Amygdala (tissue), 56 donors: Measurements from ENCODE around the gene GPSM3.
"Not testable (repeated sequence)": the region's sequence is repeated elsewhere in the genome, so short reads cannot be mapped to it uniquely, and the experiment has no call there.

ENCODE experiments used
- DNase-seq, 56 donors: peaks; one replicate each; lab custom pipeline; 2025; lab: John Stamatoyannopoulos, UW

The GPSM3 gene

DNA sequence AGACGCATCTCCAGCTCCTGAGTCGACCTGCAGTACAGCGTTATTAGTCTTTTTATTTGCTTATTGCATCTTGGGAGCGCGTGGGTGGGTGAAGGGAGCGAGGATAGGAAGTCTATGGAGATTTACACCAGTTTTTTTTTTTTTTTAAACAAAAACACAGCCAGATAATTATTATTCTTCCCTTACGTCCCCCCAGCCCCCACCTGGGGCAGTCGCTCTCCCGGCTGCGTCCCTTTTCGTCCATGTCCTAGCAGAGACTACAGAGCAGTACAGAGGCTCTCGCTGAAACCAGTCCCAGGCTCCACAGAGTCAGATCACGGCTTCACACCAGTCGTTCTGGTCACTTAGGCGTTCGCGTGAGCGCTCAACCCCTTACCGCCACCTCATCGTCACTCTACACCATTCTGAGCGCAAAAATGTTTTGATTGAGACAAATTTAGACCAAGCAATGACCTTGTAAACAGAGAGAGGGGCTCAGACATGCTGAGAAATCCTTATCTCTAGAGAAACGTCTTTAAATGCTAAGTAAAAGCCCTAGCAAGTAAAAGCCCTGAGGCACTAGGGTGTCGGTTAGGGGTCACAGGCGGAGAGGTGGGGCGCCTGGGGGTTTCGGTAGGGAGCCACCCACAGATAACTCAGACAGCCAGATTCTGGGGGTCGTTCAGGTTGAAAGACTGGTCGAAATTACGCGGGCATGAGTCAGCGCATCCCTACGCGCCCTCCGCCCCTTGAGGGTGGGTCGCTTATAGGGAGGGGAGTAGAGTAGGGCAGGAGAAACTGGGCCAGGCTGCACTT, 39.5 kb downstream of the GPSM3 start:
- DNase-seq, result peak in 13 of 56 donors; percentile 10 to 63 (median 49)

DNA sequence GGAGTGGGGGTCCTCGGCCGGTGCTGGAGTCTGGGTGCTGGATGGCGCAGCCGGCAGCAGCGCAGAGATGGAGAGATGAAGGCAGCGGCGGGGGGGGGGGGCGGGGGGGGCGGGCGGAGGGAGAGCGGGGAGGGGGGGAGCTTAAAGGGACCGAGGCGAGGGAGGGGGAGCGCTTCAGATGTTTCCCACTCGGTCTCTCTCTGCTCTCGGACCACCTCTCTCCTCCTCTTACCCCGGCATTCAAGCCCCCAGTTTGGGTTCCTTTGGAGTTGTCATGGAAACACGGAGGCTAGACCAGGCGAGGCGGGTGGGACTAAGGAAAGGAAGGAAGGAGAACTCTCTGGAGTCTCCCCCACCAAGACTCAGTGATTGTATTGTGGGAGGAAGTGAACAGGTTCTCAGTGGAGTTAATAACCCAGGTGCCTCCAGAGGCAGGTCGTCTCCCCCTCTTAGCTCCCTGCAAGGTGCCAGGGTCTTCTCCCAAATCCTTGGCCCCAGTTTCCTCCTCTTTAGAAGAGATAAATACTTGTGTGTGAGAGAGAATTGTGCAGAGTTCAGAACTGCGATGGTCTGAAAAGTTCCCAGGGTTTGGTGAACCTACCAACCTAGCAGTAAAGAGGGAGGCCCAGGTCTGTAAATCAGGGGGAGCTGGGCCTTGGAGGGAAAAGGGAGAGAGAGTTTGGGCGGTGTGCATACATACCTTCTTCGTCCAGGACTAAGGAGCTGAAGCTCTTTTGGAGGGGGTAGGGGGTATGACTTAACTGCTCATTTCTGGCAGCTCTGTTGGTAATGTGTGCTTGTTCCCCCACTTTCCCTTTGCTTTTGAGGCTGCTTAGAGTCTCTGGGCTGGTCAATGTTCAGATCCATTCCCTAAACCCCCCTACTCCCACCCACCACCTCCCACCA, 40.3 kb downstream of the GPSM3 start, which contains the start of gene PRRT1:
Gene PRRT1 (minus strand): TSS at position 77 of the 906 bp plus-strand sequence. CDS start 112 bp downstream, outside the sequence.
- peak in 30 of 56 donors; percentile 11 to 62 (median 36) for DNase-seq

DNA sequence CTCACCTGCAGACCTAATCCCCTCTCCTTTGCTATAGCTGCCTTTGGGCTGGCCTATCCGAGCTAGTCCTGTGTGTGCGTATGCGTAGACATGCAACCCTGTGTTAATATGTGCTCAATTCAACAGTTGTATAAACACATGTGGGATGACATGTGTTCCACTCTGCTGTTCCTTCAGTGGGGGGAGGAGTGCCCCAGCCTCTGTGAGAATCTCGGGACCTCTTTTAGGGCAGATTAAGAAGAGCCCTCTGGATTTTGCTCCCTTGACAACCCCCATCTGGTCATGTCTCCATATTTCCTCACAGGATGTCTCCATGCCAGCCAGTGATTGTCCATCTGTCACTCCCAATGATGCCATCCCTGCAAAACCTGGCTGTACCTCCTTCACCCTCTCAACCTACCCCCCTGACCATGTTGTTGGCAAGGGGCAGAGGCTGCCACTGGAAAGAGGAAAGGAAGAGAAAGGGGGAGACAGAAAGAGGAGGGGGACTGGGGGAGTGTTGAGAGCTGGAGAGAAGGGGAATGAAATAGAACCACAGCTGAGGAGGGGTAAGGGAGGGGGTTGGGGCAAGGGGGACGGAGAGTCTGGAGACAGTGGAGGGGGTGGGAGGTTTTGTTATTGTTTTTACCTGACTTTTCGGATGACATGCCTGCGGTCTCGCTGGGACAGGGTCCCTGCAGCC, 41.1 kb downstream of the GPSM3 start:
- DNase-seq, result peak in 7 of 56 donors; percentile 15 to 62 (median 39)

DNA sequence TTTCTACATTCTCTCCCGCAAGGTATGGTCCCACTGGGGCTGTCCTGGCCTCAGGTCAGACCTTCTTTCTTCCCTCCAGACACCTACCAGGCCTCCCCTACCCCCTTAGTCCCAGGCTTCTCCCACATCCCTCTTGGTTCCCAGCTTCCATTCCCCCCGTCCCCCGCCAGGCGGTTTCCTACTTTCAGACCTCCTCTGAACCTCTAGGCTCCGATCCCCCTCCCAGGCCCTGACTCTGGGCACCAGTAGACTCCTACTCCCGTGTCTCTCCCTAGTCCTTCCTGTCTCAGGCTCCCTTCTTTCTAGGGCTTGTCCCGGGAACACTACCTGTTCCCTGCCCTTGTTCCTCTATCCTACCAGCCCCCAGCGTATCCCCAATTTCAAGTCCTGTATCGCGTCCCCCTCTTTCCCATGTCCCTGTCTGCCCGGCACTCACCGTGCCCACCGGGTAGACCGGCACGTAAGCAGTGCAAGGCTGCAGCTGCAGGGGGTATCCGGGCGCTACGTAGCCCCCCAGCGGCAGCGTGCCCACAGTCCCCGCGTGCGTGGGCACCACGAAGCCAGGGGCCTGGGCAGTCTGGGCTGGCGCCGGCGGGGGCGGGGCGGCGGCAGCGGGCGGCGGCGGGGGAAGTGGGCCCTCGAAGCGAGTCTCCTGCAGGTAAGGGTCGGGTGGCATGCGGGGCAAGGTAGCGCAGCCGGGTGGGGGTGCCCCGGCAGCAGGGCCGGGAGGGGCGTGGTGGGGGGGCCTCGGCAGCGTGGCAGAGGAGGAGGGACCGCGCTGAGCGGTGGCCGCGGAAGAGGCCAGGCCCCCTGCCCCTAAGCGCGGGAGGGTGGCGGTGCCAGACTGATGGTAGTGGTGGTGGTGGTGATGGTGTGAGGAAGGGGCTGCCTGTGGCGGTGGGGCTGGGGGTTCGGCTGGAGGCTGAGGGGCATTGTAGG, 42.2 kb downstream of the GPSM3 start:
- DNase-seq, result no peak

DNA sequence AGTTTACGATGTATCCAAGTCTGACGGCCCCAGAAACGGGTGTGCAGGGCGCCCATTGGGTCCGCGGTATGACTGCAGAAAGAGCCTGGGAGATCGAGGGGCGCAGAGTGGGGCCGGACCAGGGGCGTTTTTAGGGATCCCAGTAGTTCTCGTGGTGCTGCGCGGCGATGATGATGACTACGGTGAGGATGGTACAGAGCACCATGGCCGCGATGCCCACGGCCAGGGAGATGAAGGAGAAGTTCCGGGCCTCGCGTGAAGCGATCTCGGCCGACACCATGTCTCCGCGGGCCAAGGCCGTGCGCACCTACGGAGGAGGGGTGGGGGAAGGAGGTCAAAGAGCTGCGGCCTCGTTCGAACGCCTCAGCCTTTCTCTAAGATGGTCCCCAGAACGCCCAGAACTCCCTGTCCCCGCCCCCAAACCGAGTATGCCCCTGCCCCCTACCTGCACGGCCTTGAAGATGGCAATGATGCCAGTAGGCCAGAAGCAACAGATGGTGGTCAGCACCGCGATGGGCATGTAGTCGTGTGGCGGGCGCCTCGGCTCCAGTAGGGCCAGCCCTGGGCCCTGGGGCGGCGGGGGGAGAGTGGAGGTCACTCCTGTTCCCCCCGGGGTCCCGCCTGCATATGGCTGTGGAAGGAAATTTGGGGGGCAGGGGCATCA, 43.2 kb downstream of the GPSM3 start:
- no peak for DNase-seq

DNA sequence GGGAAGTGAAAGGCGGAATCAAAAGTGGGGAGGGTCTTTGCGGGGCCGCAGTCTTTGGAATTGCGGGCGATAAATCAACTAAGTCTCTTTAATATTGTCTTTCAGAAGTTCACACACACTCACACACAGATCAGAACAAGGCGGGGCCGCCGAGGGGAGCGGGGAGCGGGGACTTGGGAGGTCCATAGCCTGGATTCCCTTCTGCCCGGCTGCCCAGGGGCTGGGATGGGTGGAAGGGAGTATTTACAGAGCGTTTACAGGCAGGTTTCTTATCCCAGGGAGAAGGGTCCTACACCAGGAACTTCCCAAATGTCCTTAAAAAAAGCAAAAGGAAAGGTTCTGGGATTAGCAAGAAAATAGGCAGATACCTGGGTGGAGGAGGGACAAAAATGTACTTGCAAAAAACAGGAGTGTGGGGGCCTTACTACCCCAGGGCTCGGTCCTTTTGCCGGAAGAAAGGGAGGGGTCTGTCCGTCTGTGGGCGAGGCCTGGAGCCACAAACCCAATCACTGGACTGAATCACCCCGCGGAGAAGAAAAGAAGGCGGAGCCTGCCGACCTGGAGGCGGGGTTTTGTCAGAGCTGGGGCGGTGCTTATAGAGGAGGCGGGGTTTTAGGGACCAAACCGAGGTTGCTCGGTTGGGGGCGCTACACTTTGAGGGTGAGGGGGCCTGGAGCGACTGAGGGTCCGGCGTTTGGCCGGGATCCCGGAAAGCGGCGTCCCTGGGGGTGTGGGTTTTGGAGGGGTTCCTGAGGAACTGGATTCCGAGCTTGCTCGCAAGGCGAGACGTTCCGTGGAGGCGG, 44.0 kb downstream of the GPSM3 start:
- DNase-seq, result peak in 22 of 56 donors; percentile 9 to 55 (median 26)

DNA sequence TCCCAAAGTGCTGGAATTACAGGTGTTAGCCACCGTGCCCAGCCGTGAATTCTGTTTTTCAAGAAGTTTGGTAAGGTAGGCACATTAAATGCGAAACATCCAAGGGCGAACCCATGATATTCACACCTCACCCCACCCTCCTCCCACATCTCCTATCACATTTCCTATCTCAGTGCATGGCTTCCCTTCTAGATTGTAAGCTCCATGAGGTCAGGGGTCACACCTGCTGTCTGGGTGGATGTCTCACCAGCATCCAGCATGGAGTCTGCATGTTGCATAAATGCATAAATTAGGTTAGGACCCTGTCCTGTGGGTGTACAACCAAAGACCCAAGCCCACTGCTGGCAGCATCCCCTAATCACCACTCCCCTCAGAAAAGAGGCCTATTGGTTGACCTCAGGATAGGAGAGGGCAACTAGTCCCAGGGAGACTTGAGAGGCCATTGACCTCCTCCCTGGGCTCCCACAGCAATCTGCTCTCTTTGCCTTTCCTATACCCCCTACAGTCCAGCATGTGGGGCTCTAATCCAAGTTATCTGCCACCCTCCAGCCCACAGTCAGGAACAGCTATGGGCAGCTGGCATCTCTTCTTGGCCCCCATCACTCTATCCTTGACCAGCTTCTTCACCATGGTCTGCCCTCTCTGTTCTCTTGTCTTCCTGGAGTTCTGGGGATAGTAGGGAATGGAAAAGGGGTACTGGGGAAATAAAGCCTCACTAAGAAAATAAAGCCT, 44.9 kb downstream of the GPSM3 start:
- no peak for DNase-seq

DNA sequence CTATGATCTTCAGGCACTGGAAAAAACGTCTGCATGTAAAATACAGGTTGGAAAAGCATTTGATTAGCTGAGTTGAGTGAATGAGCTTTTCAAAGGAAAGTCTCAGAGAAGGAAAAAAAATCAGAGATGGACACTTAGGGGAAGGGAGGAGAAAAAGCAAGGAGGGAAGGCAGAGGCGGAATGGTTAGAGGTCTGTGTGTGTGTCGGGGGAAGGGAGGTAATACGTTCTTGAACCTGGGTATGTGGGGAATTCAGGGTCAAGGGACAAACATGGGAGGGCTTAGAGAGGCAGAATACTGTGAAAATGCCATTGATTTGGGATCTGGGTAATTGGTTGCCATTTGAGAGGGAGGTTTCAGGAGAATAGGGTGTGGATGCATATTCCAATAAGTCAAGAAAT, 45.8 kb downstream of the GPSM3 start:
- no peak for DNase-seq

DNA sequence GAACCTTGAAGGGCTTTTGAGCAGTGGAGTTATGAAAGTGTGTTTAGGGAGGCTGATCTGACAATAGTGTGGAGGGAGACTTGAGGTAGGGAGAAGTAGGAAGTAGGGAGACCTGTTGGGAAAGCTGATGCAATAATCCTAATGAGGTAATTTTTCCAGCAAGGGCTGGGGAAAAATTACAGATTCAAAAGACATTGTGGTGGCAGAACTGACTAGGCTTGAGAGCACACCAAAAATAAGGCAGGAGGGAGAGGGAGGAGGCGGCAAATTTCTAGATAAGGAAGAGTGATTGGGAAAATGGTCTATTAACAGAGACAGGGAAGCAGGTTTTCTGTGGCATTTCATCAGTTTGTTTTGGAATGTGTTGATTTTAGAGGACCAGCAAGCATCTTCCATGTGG, 46.2 kb downstream of the GPSM3 start:
- DNase-seq, result no peak

DNA sequence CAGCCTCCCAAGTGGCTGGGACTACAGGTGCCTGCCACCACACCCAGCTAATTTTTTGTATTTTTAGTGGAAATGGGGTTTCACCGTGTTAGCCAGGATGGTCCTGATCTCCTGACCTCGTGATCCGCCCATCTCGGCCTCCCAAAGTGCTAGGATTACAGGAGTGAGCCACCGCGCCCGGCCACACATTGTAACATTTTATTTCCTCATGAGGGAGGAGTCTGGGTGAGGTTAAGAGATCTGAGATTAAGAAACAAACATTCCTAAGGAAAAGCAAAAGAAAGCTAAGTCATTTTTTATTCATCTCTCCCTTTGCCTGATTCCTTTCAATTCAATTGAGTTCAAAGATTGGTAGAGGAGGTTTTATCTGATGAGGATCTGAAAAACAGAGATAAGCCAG, 48.2 kb downstream of the GPSM3 start:
- DNase-seq, result not testable (repeated sequence)
